WTC11 (cell line): ENCODE data around the gene STPG3.

Source experiments
- ATF1 ChIP-seq: sonication (generic); formaldehyde crosslinking; IDR thresholded peaks from 2 replicates; pipeline ENCODE4 v1.8.1; 2023; ENCODE audit warnings: mild to moderate bottlenecking, moderate library complexity, missing genetic modification reagents
- CTCF ChIP-seq: fragments of 200-600 bp; IDR thresholded peaks from 2 replicates; pipeline ENCODE4 v1.8.0; 2022; ENCODE audit warnings: antibody characterized with exemption
- MAX ChIP-seq: sonication (generic); formaldehyde crosslinking; IDR thresholded peaks from 2 replicates; pipeline ENCODE4 v1.8.0; 2022; ENCODE audit warnings: mild to moderate bottlenecking, missing genetic modification reagents
- NR3C1 ChIP-seq: sonication (generic); formaldehyde crosslinking; conservative IDR thresholded peaks from 2 replicates; pipeline ENCODE4 v1.8.1; 2023; ENCODE audit warnings: low read depth, mild to moderate bottlenecking, missing genetic modification reagents
- TCF7 ChIP-seq: sonication (generic); formaldehyde crosslinking; IDR thresholded peaks from 2 replicates; pipeline ENCODE4 v1.8.0; 2022; ENCODE audit warnings: mild to moderate bottlenecking, low read depth, missing genetic modification reagents, moderate library complexity
- TEAD4 ChIP-seq: sonication (generic); formaldehyde crosslinking; IDR thresholded peaks from 2 replicates; pipeline ENCODE4 v1.8.0; 2022; ENCODE audit warnings: mild to moderate bottlenecking, missing genetic modification reagents
- TP53 ChIP-seq: sonication (generic); formaldehyde crosslinking; IDR thresholded peaks from 2 replicates; pipeline ENCODE4 v1.8.1; 2023; ENCODE audit warnings: mild to moderate bottlenecking, missing genetic modification reagents
- ZNF121 ChIP-seq: sonication (generic); formaldehyde crosslinking; IDR thresholded peaks from 2 replicates; pipeline ENCODE4 v1.8.0; 2023; ENCODE audit warnings: missing genetic modification reagents

GRCh38 chr9:137231372-137232039 lies 19.6 kb upstream of the STPG3 start:
- TF ChIP-seq TP53 (CRISPR knock-in tag) (no peak), ZNF121 (CRISPR knock-in tag) (no peak), ATF1 (CRISPR knock-in tag) (no peak), MAX (CRISPR knock-in tag) (no peak), CTCF (no peak), TCF7 (CRISPR knock-in tag) (no peak), NR3C1 (CRISPR knock-in tag) (no peak), TEAD4 (CRISPR knock-in tag) (no peak)
